Right cardiac atrium (tissue), 5 donors: ENCODE data around the gene ST6GALNAC3. TPM values are rescaled to one million over a fixed set of nuclear protein-coding genes. Genes with fewer than 3 reads are reported as not detected.
A peak's percentile ranks its signal among the peaks of the same experiment; 100 is the strongest.

Source experiments
- ATAC-seq, 2 donors: fragments of 200-7000 bp; cut with Tn5 transposase; one replicate each; pipeline versions ENCODE4 v1.8.0 to v1.9.1; 2020; ENCODE audit warnings: moderate library complexity in 2 of 2, mild to moderate bottlenecking in 1 of 2
- DNase-seq, 3 donors: peaks; one replicate each; pipeline ENCODE4 v3.0.0-alpha.2; 2020
- H3K27ac ChIP-seq: one replicate; pipeline ENCODE4 v1.5.1; 2013; ENCODE audit warnings: mild to moderate bottlenecking, low read length, control low read depth, moderate library complexity
- H3K27me3 ChIP-seq: one replicate; pipeline ENCODE4 v1.6.1; 2013; ENCODE audit not compliant: control insufficient read depth, insufficient read depth
- H3K4me1 ChIP-seq: one replicate; pipeline ENCODE4 v1.6.1; 2013; ENCODE audit warnings: low read length; ENCODE audit not compliant: control insufficient read depth, insufficient read depth
- H3K4me3 ChIP-seq: one replicate; pipeline ENCODE4 v1.5.1; 2013; ENCODE audit warnings: low read length, control low read depth
- H3K9me3 ChIP-seq: one replicate; pipeline ENCODE4 v1.6.1; 2013; ENCODE audit warnings: low read length; ENCODE audit not compliant: control insufficient read depth
- WGBS: extraction: QIAGEN DNeasy Blood & Tissue Kit; methylation state at CpG from one replicate; pipeline ENCODE4 v1.1.7; 2013; 5-methylcytosine and 5-hydroxymethylcytosine counted together
- intact Hi-C, 4 donors: fragments of 100-400 bp; cut with DNase I; formaldehyde crosslinking; loops; one replicate each; pipeline versions ENCODE4 v1.11.0 to v1.14.0; 2022 to 2023
- polyA plus RNA-seq: library from polyadenylated mRNA; stranded (reverse); fragments of 200-250 nt; gene quantifications from one replicate; pipeline ENCODE4 v1.2.3, GENCODE V29; 2013
- total RNA-seq, 4 donors: library from RNA; stranded (reverse); fragmentation: NEBNext Ultra II Directional; extraction: Animal tissue kit (Norgen Biotek cat#: 25700); gene quantifications; one replicate each; pipeline ENCODE4 v1.2.1, GENCODE V29; 2021
- donor health status: healthy with polysubstance abuse.
- donor health status: DM: no; HTN: yes; CAD: no.
- donor health status: DM: no; HTN: no; CAD: no.
- donor health status: DM: no; HTN: yes; CAD: no; lungs with severe emphysema.
- donor health status: DM: yes; HTN: yes; CAD: no.

The ST6GALNAC3 gene
- total and polyA plus RNA-seq, 5 donors = 2.8 to 19.9 (median 15.4) TPM

DNA sequence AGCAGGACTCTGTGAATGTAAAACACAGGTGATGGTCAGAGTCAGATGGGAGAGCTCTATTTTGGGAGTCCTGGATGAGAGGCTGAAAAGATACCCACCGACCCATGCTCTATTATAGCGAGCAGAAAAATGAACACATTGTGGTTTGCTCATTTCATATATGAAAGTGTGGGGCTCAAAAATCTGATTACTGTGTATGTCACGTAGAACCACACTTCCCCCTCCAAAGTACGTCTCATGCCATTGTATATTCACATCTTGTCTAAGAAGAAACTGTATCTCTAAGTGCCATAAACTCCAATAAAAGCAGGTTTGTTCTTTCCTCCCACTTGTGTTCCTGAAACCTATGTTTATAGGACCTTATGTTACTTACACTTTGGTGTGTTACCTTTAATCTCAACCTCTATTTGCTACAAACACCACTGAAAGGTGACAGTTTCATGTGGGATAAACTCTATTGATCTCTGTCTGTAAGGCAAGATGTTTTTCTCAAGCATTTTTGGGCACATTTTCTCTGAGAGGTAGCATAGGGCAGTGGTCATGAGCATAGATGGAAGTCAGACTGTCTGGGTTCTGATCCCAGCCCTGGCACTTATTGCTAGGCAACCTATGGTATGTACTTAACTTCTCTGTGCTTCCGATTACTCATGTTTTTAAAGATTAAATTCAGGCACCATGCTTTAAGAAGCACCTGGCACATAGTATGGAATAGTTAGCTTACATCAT is 214.4 kb downstream of the ST6GALNAC3 start:
- H3K9me3 ChIP-seq = no peaks in the 10 kb centered on the region
- no peak overlapping the region for H3K27ac ChIP-seq
- ATAC-seq (no peak), DNase-seq (no peak)
- no peak overlapping the region for H3K4me3 ChIP-seq
- peaks cover 1% of the 10 kb centered on the region for H3K4me1 ChIP-seq
- no peaks in the 10 kb centered on the region for H3K27me3 ChIP-seq
- intact Hi-C loops = no loop called here
- 95% methylated on average over 5 of the region's 5 CpGs for WGBS

GRCh38 chr1:76289692-76290091 is 215.1 kb downstream of the ST6GALNAC3 start:
- H3K27me3 ChIP-seq = no peaks in the 10 kb centered on the region
- H3K4me1 ChIP-seq = peaks cover 1% of the 10 kb centered on the region
- 95% methylated on average over 2 of the region's 2 CpGs for WGBS
- ATAC-seq (peak in 1 of 2 donors; percentile 45), DNase-seq (no peak)
- H3K4me3 ChIP-seq = no peak overlapping the region
- intact Hi-C loops = no loop called here
- no peak overlapping the region for H3K27ac ChIP-seq
- H3K9me3 ChIP-seq = no peaks in the 10 kb centered on the region

DNA sequence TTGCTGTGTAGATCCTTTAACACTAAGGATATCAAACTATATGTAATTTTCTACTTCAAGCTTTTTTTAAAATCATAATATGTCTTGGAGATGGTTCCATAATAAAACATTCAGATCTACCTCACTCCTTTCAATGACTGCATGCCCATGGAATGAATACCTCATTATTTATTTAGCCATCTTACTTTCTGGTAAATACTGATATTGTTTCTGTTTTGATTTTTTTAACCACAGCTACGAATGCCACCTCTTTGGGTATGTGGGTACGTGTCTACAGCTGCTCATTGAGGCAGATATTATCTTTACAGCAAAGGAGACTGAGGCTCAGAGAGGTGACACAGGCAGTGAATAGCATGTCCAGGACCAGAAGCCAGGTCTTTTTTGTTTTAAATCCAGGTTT is 215.7 kb downstream of the ST6GALNAC3 start:
- no peak overlapping the region for H3K27ac ChIP-seq
- no peak for DNase-seq

DNA sequence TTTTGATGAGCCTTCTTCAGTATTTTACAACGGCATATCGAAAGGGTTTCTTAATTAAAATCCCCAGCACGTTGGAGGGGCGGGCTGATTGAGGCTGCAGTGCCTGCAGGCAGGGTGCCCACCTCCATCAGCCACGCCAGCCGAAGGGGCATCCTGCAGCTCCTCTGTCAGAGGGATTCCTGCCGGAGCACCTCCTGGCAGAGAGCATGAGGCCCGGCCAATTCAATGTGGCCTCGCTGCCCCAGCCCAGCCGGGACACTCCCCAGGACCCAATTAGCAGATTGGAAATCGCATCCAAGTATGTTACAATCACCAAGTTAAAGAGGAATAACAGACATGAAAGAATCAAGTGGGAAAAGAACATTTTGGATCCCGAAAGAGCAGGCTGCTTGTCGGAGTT is 216.6 kb downstream of the ST6GALNAC3 start:
- H3K4me1 ChIP-seq = peaks cover 1% of the 10 kb centered on the region
- intact Hi-C loops = no loop called here
- ATAC-seq = no peak
- no peaks in the 10 kb centered on the region for H3K9me3 ChIP-seq
- H3K27ac ChIP-seq = no peak overlapping the region
- no peaks in the 10 kb centered on the region for H3K27me3 ChIP-seq
- WGBS = 80% methylated on average over 13 of the region's 13 CpGs
- H3K4me3 ChIP-seq = no peak overlapping the region
- peak in 1 of 3 donors; percentile 43 for DNase-seq

More for the DNA sequence above, 215.7 kb downstream of the ST6GALNAC3 start:
- ATAC-seq = no peak
- no peaks in the 10 kb centered on the region for H3K27me3 ChIP-seq
- peaks cover 1% of the 10 kb centered on the region for H3K4me1 ChIP-seq
- no peak overlapping the region for H3K4me3 ChIP-seq
- H3K9me3 ChIP-seq = no peaks in the 10 kb centered on the region
- 89% methylated on average over 2 of the region's 2 CpGs for WGBS
- intact Hi-C loops = no loop called here

- H3K27me3 ChIP-seq = no peaks in the 10 kb centered on the region
- intact Hi-C loops = no loop called here
- H3K9me3 ChIP-seq = no peaks in the 10 kb centered on the region
- H3K4me3 ChIP-seq = no peak overlapping the region
- no peak overlapping the region for H3K27ac ChIP-seq
- DNase-seq (no peak), ATAC-seq (no peak)
- WGBS = 71% methylated on average over 1 of the region's 1 CpG
- H3K4me1 ChIP-seq = peaks cover 1% of the 10 kb centered on the region
Observed at GRCh38 chr1:76291737-76292136, 217.2 kb downstream of the ST6GALNAC3 start.

GRCh38 chr1:76292418-76293184 is 218.1 kb downstream of the ST6GALNAC3 start:
- WGBS = 90% methylated on average over 2 of the region's 2 CpGs
- Histone ChIP-seq H3K4me1 (peaks cover 1% of the 10 kb centered on the region), H3K27me3 (no peaks in the 10 kb centered on the region), H3K27ac (no peak overlapping the region), H3K4me3 (no peak overlapping the region), H3K9me3 (no peaks in the 10 kb centered on the region)
- no peak for ATAC-seq
- no peak for DNase-seq
- intact Hi-C loops = no loop called here

DNA sequence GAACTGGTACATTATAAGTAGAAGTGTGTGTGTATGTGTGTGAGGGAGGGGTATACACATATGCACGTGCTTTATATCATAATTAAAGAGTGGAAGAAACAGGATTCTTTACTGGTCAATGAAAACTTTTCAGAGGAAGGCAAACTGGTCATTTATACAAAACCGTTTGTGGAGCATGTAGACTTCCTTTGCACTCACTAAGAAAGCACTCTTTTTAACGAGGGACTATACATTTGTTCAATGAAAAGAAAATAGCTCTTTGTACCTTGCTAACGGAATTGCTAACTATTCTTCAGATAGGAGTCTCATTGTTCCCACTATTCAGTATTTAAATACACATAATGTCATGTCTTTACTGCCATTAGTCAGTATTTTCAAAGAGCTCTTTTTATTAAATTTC is 219.3 kb downstream of the ST6GALNAC3 start:
- intact Hi-C loops = no loop called here
- Histone ChIP-seq H3K4me3 (no peak overlapping the region), H3K4me1 (peaks cover 1% of the 10 kb centered on the region), H3K27ac (no peak overlapping the region), H3K27me3 (no peaks in the 10 kb centered on the region), H3K9me3 (no peaks in the 10 kb centered on the region)
- no peak for ATAC-seq
- DNase-seq = no peak
- 70% methylated on average over 4 of the region's 4 CpGs for WGBS

DNA sequence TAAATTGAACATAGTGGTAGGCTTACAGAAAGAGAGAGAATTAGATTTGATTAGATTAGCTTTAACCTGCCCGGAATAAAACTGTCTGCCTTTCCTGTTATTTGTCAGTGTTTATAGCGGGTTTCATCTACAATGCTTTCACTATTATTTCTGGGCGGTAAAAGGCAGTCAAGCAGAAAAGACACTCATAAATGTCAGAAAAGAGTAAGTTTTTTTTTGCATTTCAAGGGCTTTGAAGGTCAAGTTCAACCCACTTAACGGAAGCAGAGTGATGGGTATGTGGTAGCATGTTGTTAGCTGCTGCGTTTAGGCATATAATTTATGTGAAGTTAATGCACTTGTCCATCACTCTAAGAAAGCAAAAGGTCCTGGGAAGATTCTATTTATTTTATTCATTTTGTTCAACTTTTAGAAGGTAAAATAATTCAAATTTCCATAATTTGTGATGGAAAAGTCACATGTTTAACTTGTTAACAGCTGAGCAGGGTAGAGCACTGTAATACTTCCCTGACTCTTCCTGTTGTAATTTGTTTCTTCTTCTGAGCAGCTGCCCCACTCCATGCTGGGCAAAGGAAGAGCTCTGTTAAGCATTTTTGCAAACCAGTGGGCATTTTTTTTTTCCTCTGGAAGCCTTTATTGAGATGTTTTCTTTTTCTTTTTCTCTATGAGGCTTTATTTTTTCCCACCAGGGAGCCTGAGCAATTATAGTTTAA is 220.1 kb downstream of the ST6GALNAC3 start:
- H3K4me3 ChIP-seq = no peak overlapping the region
- ATAC-seq (no peak), DNase-seq (no peak)
- intact Hi-C loops = no loop called here
- no peaks in the 10 kb centered on the region for H3K9me3 ChIP-seq
- H3K27me3 ChIP-seq = no peaks in the 10 kb centered on the region
- peaks cover 1% of the 10 kb centered on the region for H3K4me1 ChIP-seq
- H3K27ac ChIP-seq = no peak overlapping the region
- WGBS = 77% methylated on average over 5 of the region's 5 CpGs

DNA sequence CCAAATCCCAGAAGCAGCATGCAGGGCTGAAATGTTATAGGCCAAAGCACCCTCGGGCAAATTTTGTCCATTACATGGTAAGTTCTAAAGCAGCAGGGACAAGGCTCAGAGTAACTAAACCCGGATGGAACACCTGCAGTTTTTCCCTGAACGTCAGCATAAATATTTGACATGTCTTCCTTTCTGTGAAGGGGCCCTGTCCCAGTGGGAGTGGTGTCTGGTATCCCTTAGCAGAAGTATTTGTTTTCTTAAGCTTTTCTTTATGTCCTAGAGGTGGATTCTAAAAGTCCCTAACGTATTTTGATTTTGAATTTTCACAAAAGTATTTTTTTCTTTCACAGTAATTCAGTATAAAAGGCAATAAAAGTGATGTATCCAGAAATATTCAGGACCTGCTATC is 223.9 kb downstream of the ST6GALNAC3 start:
- WGBS = 74% methylated on average over 4 of the region's 4 CpGs
- no peak overlapping the region for H3K27ac ChIP-seq
- intact Hi-C loops = no loop called here
- no peaks in the 10 kb centered on the region for H3K27me3 ChIP-seq
- no peaks in the 10 kb centered on the region for H3K4me1 ChIP-seq
- ATAC-seq (no peak), DNase-seq (no peak)
- no peak overlapping the region for H3K4me3 ChIP-seq
- no peaks in the 10 kb centered on the region for H3K9me3 ChIP-seq

DNA sequence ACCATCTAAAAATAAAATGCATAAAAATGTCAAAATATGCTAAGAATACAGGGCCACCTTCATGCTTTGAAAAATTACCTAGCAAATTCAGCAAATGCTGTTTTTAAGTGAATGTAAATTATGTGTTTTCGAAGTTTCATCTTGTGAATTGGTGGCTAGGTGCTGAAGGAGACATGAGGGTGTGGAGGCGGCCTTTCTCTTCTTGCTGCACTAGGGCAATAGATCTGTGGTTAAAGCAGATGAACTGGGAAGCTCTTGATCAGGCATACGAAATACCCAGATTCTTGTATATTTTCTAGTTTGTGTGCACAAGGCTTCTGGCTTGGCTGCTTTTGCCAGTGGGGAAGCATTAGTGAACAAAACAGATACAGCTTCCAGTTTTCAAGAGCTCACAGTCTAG is 224.5 kb downstream of the ST6GALNAC3 start:
- WGBS = 94% methylated on average over 3 of the region's 3 CpGs
- Histone ChIP-seq H3K27me3 (no peaks in the 10 kb centered on the region), H3K4me3 (no peak overlapping the region), H3K27ac (no peak overlapping the region), H3K4me1 (no peaks in the 10 kb centered on the region), H3K9me3 (no peaks in the 10 kb centered on the region)
- intact Hi-C loops = no loop called here
- DNase-seq (no peak), ATAC-seq (no peak)

DNA sequence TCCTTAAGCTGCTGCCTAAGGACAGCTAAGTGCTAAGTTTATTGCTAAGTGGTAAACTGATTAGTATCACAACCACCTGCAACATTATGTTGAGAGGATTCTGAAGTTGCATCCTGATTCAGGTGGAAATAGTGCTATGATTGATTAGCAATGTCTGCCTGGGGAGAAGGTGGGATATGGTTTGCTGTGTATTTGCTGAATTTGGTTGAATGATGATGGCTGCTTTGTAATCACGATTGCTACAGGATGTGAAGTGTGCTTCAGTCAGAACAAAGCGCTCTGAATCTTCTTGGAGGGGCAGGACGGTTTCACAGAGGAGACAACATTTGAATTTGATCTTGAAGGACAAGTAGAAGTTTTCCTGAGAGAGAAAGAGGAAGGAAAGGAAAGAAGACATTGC is 226.0 kb downstream of the ST6GALNAC3 start:
- Histone ChIP-seq H3K27ac (no peak overlapping the region), H3K4me1 (no peaks in the 10 kb centered on the region), H3K27me3 (no peaks in the 10 kb centered on the region), H3K4me3 (no peak overlapping the region), H3K9me3 (no peaks in the 10 kb centered on the region)
- intact Hi-C loops = no loop called here
- 84% methylated on average over 3 of the region's 3 CpGs for WGBS
- ATAC-seq = no peak
- no peak for DNase-seq
